ENCODE data around the gene NFIC.
"Not testable (repeated sequence)": the region's sequence is repeated elsewhere in the genome, so short reads cannot be mapped to it uniquely, and the experiment has no call there.

Gene NFIC

DNA sequence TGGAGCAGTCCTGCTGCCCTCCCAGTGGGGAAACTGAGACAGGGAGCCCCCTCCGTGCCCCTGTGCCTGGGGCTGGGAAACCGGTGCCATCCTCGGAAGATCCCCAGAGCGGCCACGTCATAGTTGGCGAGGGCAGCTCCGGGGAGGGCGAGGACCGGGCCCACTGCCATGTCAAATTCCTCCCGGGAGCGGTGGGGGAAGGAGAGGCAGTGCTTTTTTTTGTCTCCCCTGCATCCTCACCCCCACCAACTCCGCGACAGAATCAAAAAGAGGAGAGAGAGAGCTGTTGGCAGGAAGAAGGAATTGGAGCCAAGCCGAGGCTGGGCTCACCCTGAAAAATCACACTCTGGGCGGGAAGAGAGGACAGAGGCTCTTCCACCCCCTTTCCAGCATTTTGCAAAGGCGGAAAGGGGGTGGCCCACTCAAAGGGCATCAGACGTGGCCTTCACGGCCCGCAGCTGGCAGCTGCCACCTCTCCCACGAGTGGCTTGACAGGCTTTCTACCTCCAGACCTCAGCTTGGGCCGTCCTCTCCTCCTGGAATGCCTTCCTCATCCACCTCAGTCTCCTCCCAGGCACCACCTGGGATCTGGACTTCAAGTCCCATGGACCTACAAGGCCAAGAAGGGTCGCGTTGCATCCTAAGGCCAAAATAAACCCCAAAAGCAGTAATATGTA lies 19.6 kb upstream of the NFIC start:
- Histone ChIP-seq H3K4me1 (peaks cover 9 to 64% (median 53%) of the 10 kb centered on the region in 4 donors), H3K4me3 (peak overlapping the region in 1 of 2 donors; percentile 16), H3K27ac (peak overlapping the region; percentile 86 to 88), H3K9me3 (no peaks in the 10 kb centered on the region), H3K36me3 (no peaks in the 10 kb centered on the region), H3K27me3 (no peaks in the 10 kb centered on the region)
- intact Hi-C loops (cut with DNase I; ENCODE audit: low total_unique reads), result no loop called here
- TF ChIP-seq, protein P1, sequence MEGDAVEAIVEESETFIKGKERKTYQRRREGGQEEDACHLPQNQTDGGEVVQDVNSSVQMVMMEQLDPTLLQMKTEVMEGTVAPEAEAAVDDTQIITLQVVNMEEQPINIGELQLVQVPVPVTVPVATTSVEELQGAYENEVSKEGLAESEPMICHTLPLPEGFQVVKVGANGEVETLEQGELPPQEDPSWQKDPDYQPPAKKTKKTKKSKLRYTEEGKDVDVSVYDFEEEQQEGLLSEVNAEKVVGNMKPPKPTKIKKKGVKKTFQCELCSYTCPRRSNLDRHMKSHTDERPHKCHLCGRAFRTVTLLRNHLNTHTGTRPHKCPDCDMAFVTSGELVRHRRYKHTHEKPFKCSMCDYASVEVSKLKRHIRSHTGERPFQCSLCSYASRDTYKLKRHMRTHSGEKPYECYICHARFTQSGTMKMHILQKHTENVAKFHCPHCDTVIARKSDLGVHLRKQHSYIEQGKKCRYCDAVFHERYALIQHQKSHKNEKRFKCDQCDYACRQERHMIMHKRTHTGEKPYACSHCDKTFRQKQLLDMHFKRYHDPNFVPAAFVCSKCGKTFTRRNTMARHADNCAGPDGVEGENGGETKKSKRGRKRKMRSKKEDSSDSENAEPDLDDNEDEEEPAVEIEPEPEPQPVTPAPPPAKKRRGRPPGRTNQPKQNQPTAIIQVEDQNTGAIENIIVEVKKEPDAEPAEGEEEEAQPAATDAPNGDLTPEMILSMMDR (IDR thresholded peaks at IDR 0.05), result no peak
- DNase-seq, result peak; percentile 78 to 95

DNA sequence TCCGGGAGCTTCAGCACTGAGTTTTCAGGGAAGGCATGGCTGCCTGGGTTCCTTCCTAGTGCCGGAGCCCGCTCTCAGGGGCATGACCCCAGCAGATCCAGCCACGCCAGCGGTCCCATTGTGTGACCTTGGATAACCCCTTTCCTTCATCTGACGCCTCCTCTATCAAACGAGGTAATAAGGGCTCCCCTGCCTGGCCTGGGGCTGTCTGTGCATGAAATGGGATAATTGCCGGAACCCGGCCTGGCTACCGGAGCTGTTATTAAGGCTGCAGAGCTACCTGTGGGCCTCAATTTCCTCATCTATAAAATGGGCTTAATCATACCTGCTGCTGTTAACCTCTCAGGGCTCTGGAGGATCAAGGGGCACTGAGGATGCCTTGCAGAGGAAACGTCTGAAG lies 18.3 kb upstream of the NFIC start:
- Histone ChIP-seq H3K27ac (no peak overlapping the region), H3K36me3 (no peaks in the 10 kb centered on the region), H3K9me3 (no peaks in the 10 kb centered on the region), H3K4me1 (peaks cover 7 to 52% (median 43%) of the 10 kb centered on the region in 4 donors), H3K4me3 (no peak overlapping the region), H3K27me3 (no peaks in the 10 kb centered on the region)
- DNase-seq, result no peak
- TF ChIP-seq, protein P1 (IDR thresholded peaks at IDR 0.05), result no peak
- intact Hi-C loops (cut with DNase I; ENCODE audit: low total_unique reads), result no loop called here

DNA sequence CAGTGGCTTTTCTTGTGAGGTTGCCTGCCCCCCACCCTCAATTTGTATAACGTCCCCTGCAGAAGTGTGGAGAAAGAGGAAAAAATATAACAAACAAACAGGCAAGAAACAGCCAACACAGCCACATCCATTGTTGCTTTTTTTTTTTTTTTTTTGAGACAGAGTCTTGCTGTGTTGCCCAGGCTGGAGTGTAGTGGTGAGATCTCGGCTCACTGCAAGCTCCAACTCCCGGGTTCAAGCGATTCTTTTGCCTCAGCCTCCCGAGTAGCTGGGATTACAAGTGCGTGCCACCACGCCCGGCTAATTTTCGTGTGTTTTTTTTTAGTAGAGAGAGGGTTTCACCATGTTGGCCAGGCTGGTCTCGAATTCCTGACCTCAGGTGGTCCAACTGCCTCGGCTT lies 17.9 kb upstream of the NFIC start:
- H3K36me3 ChIP-seq; intact Hi-C loops (cut with DNase I; ENCODE audit: low total_unique reads); H3K27ac ChIP-seq; H3K27me3 ChIP-seq; H3K9me3 ChIP-seq; H3K4me3 ChIP-seq; DNase-seq: not testable (repeated sequence)
- peaks cover 3 to 48% (median 38%) of the 10 kb centered on the region in 4 donors for H3K4me1 ChIP-seq

DNA sequence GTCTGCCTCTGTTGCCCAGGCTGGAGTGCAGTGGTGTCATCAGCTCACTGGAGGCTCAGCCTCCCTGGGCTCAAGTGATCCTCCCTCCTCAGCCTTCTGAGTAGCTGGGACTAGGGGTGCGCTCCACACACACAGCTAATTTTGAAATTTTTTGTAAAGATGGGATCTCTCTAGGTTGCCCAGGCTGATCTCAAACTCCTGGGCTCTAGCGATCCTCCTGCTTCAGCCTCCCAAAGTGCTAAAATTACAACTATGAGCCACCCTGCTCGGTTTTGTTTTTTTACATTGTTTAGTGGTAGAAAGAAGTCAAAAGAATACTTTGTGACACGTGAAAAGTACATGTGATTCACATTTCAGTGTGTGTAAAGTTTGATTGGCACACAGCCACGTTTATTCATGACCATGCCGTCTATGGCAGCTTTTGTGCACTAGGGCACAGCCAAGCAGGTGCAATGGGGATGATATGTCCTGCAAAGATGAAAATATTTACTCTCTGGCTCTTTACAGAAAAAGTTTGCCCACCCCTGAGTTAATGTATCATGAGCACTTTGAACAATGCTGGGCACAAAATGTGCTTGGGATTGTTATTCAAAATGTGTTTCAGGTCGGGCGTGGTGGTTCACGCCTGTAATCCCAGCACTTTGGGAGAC lies 16.2 kb upstream of the NFIC start:
- DNase-seq, result no peak
- Histone ChIP-seq H3K27me3 (no peaks in the 10 kb centered on the region), H3K4me1 (peaks cover 0 to 31% (median 25%) of the 10 kb centered on the region in 4 donors), H3K27ac (no peak overlapping the region), H3K4me3 (no peak overlapping the region), H3K36me3 (no peaks in the 10 kb centered on the region), H3K9me3 (peaks cover 0 to 8% (median 0%) of the 10 kb centered on the region in 3 donors)
- TF ChIP-seq, protein P1 (IDR thresholded peaks at IDR 0.05), result no peak
- intact Hi-C loops (cut with DNase I; ENCODE audit: low total_unique reads), result no loop called here

DNA sequence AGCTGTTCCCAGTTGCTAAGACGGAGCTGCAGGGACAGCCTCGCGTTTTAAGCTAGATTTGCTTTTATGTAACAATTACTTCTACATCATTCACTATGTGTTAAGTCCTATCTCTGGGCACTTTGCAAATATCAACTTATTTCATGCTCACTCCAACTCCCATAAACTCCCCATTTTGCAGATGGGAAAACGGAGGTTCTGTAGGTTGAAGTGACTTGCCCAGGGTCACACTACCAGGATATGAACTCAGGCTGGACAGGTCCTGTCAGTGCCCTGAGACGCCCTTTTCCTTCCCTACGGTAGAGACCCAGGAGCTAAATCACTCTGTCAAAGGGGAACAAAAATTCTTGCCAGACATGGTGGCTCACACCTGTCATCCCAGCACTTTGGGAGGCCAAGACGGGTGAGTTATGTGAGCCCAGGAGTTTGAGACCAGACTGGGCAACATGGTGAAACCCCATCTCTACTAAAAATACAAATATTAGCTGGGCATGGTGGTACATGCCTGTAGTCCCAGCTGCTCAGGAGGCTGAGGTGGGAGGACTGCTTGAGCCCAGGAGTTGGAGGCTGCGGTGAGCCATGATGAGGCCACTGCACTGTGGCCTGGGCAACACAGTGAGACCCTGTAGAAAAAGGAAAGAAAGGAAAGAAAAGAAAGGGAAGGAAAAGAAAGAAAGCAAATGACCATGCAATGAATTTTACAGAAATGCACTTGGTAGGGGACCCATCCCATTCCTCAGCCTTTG lies 14.5 kb upstream of the NFIC start:
- Histone ChIP-seq H3K36me3 (no peaks in the 10 kb centered on the region), H3K9me3 (peaks cover 0 to 8% (median 0%) of the 10 kb centered on the region in 3 donors), H3K4me1 (peaks cover 0 to 14% (median 10%) of the 10 kb centered on the region in 4 donors), H3K27me3 (no peaks in the 10 kb centered on the region), H3K27ac (no peak overlapping the region), H3K4me3 (no peak overlapping the region)
- DNase-seq, result no peak
- intact Hi-C loops (cut with DNase I; ENCODE audit: low total_unique reads), result no loop called here
- TF ChIP-seq, protein P1 (IDR thresholded peaks at IDR 0.05), result no peak

DNA sequence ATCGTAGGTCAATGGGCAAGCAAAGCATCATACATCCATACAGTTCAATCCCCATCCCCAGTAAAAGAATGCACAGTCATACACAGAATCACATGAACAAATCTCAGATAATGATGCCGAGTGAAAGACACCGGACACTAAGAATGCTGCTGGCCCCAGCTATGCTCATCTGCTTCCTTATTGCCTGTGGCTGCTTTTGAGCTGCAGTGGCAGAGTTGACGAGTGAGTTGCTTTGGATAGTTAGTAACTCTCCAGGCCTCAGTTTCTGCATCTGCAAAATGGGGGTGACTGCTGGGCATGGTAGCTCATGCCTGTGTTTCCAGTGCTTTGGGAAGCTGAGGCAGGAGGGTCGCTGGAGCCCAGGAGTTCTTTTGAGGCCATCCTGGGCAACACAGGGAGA lies 12.9 kb upstream of the NFIC start:
- no peaks in the 10 kb centered on the region for H3K36me3 ChIP-seq
- no peaks in the 10 kb centered on the region for H3K27me3 ChIP-seq
- no peak overlapping the region for H3K4me3 ChIP-seq
- intact Hi-C loops (cut with DNase I; ENCODE audit: low total_unique reads), result no loop called here
- peaks cover 0 to 8% (median 0%) of the 10 kb centered on the region in 3 donors for H3K9me3 ChIP-seq
- TF ChIP-seq, protein P1 (IDR thresholded peaks at IDR 0.05), result no peak
- no peak overlapping the region for H3K27ac ChIP-seq
- H3K4me1 ChIP-seq, result peaks cover 0 to 19% (median 14%) of the 10 kb centered on the region in 4 donors
- DNase-seq, result no peak
